GM12873 (cell line): Measurements from ENCODE around the gene DAAM2.

Experiments
- TF ChIP-seq, protein P1 (sequence below): IDR thresholded peaks from 2 replicates; pipeline ENCODE4 v1.5.1; 2012; ENCODE audit warnings: low read depth, mild to moderate bottlenecking, moderate library complexity, low read length, control low read depth; ENCODE audit not compliant: insufficient read depth; ENCODE audit errors: missing control alignments

DAAM2 gene

GRCh38 chr6:39929733-39930461, 137.7 kb downstream of the DAAM2 start:
- TF ChIP-seq, protein P1, sequence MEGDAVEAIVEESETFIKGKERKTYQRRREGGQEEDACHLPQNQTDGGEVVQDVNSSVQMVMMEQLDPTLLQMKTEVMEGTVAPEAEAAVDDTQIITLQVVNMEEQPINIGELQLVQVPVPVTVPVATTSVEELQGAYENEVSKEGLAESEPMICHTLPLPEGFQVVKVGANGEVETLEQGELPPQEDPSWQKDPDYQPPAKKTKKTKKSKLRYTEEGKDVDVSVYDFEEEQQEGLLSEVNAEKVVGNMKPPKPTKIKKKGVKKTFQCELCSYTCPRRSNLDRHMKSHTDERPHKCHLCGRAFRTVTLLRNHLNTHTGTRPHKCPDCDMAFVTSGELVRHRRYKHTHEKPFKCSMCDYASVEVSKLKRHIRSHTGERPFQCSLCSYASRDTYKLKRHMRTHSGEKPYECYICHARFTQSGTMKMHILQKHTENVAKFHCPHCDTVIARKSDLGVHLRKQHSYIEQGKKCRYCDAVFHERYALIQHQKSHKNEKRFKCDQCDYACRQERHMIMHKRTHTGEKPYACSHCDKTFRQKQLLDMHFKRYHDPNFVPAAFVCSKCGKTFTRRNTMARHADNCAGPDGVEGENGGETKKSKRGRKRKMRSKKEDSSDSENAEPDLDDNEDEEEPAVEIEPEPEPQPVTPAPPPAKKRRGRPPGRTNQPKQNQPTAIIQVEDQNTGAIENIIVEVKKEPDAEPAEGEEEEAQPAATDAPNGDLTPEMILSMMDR: no peak

DNA sequence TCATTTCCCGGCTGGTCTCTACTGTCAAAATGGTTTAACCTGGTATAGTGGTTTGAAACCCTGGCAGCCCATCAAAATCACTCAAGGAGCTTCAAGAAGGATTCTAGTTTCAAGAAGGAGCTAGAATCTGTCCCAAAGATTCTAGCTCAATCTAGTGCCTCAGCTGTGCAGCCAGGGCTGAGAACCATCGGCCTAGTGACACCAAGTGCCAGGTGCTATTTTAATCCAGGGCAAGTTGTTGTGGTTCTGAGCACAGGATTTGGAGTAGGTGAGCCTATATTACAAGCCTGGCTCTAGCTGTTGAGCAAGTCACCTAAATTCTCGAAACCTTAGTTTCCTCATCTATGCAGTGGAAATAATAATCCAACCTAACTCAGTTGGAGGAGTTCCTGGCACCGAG, 138.4 kb downstream of the DAAM2 start:
- TF ChIP-seq, protein P1: no peak

DNA sequence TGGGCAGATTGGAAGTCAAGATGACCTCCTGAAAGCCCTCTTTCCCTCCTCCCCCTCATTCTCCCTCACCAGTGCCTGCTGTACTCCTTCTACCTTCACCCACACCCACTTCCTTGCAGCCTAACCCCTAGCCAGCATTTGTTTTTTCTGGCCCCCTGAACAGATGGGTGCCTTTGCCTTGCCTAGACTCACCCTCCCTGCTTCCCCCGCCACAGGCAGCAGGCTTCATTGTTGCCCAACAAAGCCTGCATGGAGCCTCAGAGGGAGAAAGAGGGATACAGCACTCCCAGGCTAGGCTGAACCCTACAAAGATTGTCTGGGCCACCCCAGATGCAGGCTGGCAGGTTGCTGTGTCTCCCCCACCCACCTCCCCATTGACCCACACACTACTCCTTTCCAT, 139.4 kb downstream of the DAAM2 start:
- TF ChIP-seq, protein P1: no peak

- TF ChIP-seq, protein P1: no peak
Measured at GRCh38 chr6:39932386-39932910, 140.3 kb downstream of the DAAM2 start.

DNA sequence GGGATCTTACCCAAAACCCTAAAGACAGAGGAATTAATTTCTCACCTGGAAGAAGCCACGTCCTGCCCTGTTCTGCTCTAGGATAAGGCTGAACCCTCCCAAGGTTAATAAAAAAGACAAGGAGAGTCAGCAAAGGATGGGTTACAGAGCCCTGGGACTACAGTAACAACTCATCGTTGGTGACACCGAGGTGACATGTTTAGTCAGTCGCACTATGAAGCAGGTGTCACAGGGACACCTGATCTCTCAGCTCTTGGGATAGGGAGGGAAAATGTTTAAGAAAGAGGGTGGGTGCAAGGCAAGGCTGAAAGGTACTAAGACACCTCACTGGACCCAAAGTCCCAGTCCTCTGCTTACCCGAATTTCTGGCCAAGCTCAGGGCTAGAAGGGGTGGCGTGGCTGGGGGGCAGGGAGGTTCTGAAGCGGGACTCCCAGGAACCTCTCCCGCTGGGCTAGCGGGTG, 141.5 kb downstream of the DAAM2 start:
- TF ChIP-seq, protein P1: no peak

GRCh38 chr6:39934131-39934757, 142.1 kb downstream of the DAAM2 start, which contains the start of gene MOCS1:
TSS of gene MOCS1 (minus strand) at chr6:39934462. CDS start at chr6:39934417, 45 bp downstream.
- TF ChIP-seq, protein P1: no peak

GRCh38 chr6:39935241-39935640, 143.1 kb downstream of the DAAM2 start:
- TF ChIP-seq, protein P1: no peak
